ENCODE results near the gene HIGD2A. TPM values are rescaled to one million over a fixed set of nuclear protein-coding genes. Genes with fewer than 3 reads are reported as not detected.
A peak's percentile ranks its signal among the peaks of the same experiment; 100 is the strongest.

Gene HIGD2A
- total and polyA plus RNA-seq, 2 of the 13 experiments (the other 11 are each of a cell fraction or from before 2014, with no cell fraction given) = 89.2 to 146 TPM

DNA sequence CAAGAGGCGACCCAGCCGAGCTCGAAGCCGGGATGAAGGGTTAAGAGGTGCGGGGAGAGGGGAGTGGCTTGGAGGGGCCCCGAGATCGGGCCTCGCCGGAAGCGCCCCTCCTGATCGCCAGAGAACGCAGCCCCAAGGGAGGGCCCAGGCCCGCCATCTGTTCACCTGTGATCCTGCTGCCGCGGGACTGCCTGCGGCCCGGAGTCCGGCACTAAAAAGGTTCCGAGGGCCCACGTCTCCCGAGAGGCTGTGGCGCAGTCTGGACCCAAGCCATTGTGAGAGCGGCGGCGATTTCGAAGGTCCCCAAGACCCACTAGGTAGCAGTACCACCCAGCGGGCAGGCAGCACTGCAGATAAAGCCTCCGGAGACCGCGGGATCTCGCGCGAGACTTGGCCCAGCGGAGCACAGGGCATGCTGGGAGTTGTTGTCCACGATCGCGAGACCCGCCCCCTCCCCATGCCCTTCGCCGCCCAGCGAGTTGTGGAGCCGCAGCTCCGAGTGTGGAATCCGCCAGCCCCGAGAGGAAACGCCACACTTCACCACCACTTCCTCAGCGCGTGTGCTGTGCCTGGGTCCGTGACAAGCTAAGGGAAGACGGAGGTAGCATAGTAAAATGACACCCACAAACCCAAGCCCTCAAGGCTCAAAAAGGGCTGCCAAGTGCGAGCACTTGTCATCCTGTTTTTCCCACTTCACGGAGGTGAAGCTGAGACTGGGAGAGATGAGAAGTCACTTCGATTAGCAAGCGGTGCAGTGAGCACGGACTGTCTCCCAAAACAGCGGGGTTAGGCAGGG, 26.9 kb upstream of the HIGD2A start, which contains the start of gene KIAA1191 (continued):
- TF ChIP-seq MEIS1 (CRISPR knock-in tag; IDR thresholded peaks at IDR 0.05; ENCODE audit: borderline replicate concordance) (0 out of 2 replicates have a peak, but pooled peaks have one; percentile 34), SATB2 (CRISPR knock-in tag; IDR thresholded peaks at IDR 0.05) (no peak), FOXC1 (CRISPR knock-in tag; IDR thresholded peaks at IDR 0.05; ENCODE audit: borderline replicate concordance) (peak; percentile 68; the same call in 1 of the 2 replicates), ZNF766 (CRISPR knock-in tag; IDR thresholded peaks at IDR 0.05; ENCODE audit: borderline replicate concordance) (no peak), RELA (CRISPR knock-in tag; IDR thresholded peaks at IDR 0.05) (0 out of 2 replicates have a peak, but pooled peaks have one; percentile 59), ZNF136 (CRISPR knock-in tag; IDR thresholded peaks at IDR 0.05; ENCODE audit: low read depth) (no peak), MYNN (CRISPR knock-in tag; IDR thresholded peaks at IDR 0.05; ENCODE audit: low read depth) (peak; percentile 74; the same call in 1 of the 2 replicates), ZIK1 (CRISPR knock-in tag; IDR thresholded peaks at IDR 0.05; ENCODE audit: borderline replicate concordance, low read depth) (peak; percentile 86; the same call in 1 of the 2 replicates), THYN1 (CRISPR knock-in tag; IDR thresholded peaks at IDR 0.05; ENCODE audit: borderline replicate concordance, low read depth) (no peak), ZFP41 (CRISPR knock-in tag; IDR thresholded peaks at IDR 0.05; ENCODE audit: borderline replicate concordance) (no peak), SMARCE1 (IDR thresholded peaks at IDR 0.05; ENCODE audit: borderline replicate concordance) (no peak), RNF2 (conservative IDR thresholded peaks at IDR 0.05; ENCODE audit: low read depth) (no peak), ZSCAN21 (CRISPR knock-in tag; IDR thresholded peaks at IDR 0.05; ENCODE audit: borderline replicate concordance) (peak; percentile 84; the same call in 1 of the 2 replicates), ZNF879 (CRISPR knock-in tag; IDR thresholded peaks at IDR 0.05) (no peak), ZNF878 (CRISPR knock-in tag; IDR thresholded peaks at IDR 0.05) (no peak), MAZ (IDR thresholded peaks at IDR 0.05; ENCODE audit: borderline replicate concordance, low read depth, low read length) (peak; percentile 54; the same call in 1 of the 2 replicates), MAZ (CRISPR knock-in tag; IDR thresholded peaks at IDR 0.05; ENCODE audit: low read depth) (peak; percentile 63; the same call in 1 of the 2 replicates)
- TF ChIP-seq, protein P1, sequence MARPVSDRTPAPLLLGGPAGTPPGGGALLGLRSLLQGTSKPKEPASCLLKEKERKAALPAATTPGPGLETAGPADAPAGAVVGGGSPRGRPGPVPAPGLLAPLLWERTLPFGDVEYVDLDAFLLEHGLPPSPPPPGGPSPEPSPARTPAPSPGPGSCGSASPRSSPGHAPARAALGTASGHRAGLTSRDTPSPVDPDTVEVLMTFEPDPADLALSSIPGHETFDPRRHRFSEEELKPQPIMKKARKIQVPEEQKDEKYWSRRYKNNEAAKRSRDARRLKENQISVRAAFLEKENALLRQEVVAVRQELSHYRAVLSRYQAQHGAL (CRISPR knock-in tag; IDR thresholded peaks at IDR 0.05; ENCODE audit: not compliant biosample characterization) = no peak
- TF ChIP-seq, protein P2, sequence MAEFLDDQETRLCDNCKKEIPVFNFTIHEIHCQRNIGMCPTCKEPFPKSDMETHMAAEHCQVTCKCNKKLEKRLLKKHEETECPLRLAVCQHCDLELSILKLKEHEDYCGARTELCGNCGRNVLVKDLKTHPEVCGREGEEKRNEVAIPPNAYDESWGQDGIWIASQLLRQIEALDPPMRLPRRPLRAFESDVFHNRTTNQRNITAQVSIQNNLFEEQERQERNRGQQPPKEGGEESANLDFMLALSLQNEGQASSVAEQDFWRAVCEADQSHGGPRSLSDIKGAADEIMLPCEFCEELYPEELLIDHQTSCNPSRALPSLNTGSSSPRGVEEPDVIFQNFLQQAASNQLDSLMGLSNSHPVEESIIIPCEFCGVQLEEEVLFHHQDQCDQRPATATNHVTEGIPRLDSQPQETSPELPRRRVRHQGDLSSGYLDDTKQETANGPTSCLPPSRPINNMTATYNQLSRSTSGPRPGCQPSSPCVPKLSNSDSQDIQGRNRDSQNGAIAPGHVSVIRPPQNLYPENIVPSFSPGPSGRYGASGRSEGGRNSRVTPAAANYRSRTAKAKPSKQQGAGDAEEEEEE (CRISPR knock-in tag; IDR thresholded peaks at IDR 0.05; ENCODE audit: borderline replicate concordance) = no peak
- TF ChIP-seq, protein P3, sequence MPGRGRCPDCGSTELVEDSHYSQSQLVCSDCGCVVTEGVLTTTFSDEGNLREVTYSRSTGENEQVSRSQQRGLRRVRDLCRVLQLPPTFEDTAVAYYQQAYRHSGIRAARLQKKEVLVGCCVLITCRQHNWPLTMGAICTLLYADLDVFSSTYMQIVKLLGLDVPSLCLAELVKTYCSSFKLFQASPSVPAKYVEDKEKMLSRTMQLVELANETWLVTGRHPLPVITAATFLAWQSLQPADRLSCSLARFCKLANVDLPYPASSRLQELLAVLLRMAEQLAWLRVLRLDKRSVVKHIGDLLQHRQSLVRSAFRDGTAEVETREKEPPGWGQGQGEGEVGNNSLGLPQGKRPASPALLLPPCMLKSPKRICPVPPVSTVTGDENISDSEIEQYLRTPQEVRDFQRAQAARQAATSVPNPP (CRISPR knock-in tag; IDR thresholded peaks at IDR 0.05) = 0 out of 2 replicates have a peak, but pooled peaks have one; percentile 6
- TF ChIP-seq, protein P4, sequence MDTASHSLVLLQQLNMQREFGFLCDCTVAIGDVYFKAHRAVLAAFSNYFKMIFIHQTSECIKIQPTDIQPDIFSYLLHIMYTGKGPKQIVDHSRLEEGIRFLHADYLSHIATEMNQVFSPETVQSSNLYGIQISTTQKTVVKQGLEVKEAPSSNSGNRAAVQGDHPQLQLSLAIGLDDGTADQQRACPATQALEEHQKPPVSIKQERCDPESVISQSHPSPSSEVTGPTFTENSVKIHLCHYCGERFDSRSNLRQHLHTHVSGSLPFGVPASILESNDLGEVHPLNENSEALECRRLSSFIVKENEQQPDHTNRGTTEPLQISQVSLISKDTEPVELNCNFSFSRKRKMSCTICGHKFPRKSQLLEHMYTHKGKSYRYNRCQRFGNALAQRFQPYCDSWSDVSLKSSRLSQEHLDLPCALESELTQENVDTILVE (CRISPR knock-in tag; IDR thresholded peaks at IDR 0.05) = peak; percentile 84
- TF ChIP-seq, protein P5, sequence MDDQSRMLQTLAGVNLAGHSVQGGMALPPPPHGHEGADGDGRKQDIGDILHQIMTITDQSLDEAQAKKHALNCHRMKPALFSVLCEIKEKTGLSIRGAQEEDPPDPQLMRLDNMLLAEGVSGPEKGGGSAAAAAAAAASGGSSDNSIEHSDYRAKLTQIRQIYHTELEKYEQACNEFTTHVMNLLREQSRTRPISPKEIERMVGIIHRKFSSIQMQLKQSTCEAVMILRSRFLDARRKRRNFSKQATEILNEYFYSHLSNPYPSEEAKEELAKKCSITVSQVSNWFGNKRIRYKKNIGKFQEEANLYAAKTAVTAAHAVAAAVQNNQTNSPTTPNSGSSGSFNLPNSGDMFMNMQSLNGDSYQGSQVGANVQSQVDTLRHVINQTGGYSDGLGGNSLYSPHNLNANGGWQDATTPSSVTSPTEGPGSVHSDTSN (CRISPR knock-in tag; IDR thresholded peaks at IDR 0.05; ENCODE audit: borderline replicate concordance) = no peak

All from HepG2 (cell line).